ENCODE data around the gene RHOJ.
"Not testable (repeated sequence)": the region's sequence is repeated elsewhere in the genome, so short reads cannot be mapped to it uniquely, and the experiment has no call there.

The RHOJ gene

DNA sequence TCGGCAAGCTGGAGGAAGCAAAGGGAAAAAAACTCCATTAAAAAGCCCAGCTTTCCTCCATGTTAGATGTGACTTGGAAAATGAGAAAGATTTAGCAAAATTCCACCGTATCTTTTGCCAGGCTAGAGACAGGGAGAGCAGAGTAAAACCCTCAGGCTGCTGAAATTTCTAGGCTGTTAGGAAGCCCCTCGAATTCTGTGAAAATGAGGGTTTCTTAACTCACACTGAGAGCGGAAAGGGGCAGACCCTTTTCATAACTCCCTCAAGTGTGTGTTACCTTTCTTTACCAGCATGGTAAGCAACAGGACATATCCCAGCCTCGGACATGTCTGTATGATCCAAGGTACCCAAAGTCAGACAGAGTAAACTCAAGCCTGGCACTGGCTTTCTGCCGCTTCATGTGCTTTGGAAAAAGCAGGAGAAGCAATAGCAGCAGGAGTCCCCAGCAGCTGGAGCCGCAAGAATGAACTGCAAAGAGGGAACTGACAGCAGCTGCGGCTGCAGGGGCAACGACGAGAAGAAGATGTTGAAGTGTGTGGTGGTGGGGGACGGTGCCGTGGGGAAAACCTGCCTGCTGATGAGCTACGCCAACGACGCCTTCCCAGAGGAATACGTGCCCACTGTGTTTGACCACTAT lies at the start of gene RHOJ:
Gene RHOJ, plus strand, starts transcription at position 37 of the 637 bp plus-strand sequence. Its CDS starts 427 bp downstream, at position 464.
- ATAC-seq, result no peak

DNA sequence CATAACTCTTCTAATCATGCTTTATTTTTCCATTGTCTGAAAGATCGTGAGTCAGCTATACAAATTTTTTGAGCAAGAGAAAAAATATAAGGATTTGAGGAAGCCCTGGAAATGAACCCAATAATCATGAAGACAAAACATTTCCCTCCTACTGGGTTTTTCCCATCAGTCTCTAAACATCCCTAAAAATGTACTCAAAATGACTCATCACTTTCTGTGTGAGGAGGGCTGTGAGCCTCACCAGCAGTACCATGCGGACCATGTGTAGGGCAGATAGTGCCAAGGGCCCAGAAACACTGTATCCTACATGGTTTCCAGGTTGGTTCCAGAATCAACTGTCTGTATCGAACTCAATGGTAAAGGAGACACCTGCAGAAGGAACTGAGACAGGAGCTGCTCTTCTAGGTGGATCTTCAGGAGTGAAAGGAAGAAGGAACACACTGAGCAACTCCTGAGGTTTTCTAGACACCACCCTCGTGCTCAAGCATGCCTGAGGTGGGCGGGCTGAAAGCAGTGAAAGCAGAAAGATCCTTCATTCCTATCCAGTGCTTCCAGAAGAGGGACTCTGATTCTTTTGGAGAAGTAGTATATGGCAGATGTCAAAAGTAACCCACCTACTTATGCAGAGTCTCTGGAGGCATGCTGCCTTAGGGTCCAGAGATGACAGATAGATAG lies 48.6 kb upstream of the RHOJ start:
- ATAC-seq, result no peak

DNA sequence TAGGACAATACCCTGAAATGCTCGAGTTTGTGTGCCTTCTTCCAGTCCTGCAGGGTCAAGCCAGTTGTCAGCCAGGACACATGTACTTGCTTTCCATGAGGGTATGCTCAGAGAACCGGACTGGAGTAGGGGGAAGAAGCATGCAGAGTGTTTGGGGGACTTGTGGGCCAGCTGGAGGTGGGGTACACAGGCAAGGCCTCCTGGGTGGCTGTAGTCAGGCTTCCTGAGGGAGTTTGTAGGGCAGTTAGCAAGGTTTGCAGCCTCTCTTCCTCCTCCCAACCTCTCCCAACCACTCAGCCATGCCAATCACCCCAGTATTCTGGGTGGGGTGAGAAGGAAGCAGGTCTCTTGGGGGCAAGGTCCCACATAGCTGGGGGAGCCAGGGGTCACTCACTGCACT lies 47.0 kb upstream of the RHOJ start:
- no peak for ATAC-seq

DNA sequence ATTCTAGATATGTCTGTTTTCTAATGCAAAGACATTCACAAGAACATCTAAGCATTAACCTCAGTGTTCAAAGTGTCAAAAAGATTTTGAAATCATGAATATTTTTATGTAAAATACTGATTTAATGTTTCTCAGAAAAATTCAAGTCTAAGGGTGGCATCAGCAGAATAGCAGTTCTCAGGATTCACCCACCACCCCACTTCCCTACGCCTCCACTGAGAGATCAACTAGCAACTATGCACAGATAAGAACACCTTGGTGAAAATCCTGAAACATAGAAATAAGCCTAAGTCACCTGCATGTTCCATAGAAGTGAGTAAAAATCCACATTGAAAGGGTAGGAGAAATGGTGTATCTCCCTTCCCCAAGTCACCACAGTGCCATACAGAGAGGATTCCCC lies 40.9 kb upstream of the RHOJ start:
- no peak for ATAC-seq

DNA sequence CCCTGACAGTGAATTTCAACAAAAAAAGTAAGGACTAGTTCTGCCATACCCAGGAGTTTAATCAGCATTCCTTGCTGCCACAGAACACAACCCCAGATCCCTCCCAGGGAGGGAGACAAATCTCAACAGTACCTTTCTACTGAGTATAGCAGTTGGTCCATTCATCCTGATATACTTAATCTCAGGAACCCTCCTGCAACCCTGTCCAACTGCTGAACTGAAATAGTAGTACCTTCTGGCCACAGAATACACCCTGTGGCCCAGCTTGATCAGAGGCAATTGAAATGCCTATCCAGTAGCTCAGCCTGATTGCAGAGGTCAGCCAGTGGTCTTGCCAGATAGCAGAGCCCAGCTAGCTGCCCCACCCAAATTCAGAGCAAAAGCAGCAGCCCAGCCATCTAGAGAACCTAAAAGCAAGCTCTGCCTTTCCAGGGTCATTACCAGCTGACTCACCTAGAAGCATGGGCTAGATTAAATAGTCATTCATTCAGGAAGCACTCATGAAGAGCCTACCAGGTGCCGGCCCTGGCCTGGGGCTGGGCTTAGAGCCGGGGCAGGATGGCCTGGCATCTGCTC lies 40.0 kb upstream of the RHOJ start:
- ATAC-seq, result no peak

DNA sequence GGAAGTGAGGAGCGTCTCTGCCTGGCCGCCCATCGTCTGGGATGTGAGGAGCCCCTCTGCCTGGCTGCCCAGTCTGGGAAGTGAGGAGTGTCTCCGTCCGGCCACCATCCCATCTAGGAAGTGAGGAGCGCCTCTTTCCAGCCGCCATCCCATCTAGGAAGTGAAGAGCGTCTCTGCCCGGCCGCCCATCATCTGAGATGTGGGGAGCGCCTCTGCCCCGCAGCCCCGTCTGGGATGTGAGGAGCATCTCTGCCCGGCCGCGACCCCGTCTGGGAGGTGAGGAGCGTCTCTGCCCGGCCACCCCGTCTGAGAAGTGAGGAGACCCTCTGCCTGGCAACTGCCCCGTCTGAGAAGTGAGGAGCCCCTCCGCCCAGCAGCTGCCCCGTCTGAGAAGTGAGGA lies 39.0 kb upstream of the RHOJ start:
- ATAC-seq, result not testable (repeated sequence)

DNA sequence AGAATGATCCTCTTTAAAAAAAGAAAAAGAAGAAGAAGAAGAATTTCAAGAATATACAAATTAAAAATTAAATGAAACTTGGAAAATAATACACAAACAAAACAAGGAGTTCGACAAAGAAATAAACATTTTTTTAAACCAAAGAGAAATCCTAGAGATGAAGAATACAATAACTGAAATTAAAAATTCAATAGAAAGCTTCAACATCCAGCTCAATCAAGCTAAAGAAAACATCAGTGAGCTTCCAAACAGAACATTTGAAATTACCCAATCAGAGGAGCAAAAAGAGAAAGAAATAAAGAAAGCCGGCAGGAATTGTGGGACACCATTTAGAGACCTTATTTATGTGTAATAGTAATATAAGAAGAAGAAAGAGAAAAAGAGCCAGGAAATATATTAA lies 37.2 kb upstream of the RHOJ start:
- ATAC-seq, result no peak

DNA sequence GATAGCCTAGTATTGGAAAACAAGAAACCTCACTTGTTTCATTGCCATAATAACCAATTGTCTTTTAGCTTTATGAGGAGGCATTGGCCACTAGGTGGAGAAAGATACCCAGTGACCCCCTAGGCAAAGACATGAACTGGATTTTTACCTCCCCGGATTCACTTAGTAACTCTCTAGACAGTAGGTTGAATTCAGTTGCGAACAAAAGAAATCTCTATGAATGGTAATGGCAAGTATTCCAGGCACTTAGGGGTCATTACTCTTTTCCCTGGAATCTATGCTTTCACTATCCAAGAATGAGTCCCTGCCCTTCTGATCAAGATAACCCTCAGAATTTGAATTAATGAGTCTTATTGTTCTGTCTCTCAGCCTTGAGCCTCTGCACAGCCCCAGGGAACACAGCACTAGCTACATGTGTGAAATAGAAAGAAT lies 29.5 kb upstream of the RHOJ start:
- ATAC-seq, result no peak

DNA sequence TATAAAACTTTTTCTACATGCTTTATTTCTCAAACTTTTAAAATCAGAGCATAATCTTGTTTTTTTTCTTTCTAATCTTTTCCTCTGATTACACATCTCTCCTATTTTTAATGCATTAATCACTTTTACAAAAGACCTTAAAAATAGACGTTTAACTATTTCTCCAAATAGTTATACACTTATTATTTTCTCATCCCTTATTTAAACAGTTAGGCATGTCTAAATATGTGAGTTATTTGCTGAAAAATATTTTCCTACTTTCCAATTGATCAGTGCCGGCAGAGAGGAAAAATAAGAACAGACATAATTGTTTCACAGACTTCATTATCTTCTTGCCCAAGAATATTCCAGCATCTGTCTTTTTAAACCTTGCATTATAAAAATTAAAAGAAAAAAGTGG lies 28.7 kb upstream of the RHOJ start:
- ATAC-seq, result no peak

DNA sequence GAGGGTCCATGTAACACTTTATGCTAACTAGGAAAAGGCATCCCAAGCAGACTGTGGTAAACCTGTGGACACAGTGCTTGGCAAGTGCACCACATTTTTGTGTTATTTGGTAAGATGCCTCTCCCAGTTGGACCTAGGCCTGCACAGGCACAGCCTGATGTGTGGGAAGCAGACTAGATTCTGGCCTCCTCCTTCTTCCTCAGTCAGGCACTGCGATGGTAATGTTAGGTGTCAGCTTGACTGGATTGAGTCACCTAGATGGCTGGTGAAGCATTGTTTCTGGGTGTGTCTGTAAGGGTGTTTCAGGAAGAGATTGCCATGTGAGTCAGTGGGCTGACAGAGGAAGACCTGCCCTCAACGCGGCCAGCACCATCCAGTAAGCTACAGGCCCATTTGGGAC lies 25.3 kb upstream of the RHOJ start:
- no peak for ATAC-seq

DNA sequence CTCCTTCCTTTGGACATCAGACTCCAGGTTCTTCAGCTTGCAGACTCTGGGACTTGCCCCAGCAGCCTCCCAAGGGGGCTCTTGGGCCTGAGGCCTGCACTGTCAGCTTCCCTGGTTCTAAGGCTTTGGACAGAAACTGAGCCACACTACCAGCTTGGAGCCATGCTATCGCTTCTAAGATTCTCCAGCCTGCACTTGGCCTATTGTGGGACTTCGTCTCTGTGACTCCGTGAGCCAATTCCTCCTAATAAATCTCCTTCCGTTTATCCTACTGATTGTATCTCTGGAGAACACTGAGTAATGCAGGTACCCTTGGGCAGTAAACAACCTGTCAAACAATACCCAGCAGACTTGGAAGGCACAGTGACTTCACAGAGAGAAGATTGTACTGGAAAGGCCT lies 24.9 kb upstream of the RHOJ start:
- ATAC-seq, result no peak

DNA sequence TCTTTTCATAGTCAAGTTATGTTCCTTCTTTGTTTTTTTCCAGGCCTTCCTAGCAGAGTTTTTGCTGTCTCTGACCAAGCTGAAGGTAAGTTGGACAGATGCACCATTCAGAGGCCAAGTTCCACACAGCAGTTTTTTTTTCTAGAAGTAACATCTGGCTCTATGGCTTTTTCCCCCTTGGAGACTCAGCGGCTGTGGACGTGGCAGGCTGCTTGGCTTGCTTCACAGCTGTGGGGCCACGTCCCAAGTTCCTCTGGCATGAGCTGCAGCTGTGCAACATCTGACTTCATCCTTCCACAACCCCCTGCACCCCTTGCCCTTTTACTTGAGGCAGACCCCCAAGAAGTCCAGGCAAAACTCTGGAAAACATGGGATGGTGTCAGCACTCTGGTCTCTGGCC lies 24.2 kb upstream of the RHOJ start:
- no peak for ATAC-seq

DNA sequence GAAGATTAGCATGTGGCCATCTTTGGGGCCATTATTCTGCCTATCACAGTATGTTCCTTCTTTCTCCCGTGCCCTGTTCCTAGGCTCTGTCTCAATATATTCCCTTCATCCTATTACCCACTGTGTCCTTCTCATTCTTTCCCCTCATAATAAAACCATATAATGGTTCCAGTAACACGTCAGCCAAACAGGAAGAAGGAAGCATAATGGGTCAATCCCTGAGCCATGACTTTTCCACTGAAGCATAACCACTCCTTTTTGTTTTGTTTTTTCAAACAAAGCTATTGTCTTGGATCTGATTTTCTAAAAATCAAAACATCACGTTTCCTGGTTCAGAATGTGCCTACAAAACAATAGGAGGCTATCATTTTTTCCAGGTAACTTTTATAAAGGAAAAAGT lies 21.3 kb upstream of the RHOJ start:
- ATAC-seq, result no peak

DNA sequence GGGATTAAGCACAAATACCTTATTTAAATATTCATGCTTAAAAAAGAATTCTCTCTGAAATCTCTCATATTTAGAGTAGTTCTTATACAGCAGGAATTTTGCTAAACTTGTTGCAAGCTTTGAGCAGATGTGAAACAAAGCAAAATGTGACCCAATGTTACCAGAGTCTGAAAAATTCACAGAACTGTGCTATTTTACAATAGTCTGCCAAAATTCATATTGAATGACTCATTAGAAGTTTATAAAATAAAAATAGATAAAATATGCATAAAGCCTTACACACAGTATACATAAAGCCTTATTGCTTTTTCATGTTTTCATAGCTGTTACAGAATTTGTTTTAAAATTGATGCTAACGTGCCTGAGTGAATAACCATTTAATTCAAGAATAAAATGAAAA lies 17.8 kb upstream of the RHOJ start:
- no peak for ATAC-seq

DNA sequence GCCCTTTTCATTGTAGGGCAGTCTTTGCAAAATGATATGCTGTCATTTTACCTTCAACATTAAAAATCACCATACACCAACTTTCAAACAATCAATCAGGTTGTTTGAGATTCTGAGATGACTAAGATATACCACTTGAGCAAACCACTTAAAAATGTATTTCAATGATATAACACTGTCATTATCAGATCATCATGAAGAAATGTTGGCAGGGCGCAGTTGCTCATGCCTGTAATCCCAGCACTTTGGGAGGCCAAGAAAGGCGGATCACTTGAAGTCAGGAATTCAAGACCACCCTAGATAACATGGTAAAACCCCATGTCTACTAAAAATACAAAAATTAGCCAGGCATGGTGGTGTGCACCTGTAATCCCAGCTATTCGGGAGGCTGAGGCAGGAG lies 13.0 kb upstream of the RHOJ start:
- no peak for ATAC-seq

DNA sequence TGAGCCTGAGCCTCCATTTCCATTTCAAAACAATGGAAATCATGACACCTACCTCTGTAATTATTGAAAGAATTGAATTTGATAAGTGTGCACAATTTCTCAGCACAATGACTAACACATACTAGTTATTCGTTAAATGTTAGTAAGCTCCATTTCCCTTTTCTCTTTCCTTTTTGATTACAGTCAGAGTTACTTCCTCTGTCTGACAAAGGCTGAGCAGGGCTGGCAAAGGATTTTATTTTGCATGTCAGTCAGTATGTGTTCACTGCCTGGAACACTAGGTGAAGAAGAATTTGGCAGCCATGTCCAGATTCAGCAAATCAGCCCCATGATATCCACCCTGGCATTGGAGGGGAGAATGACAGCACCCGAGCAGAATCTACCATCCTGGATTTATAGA lies 12.2 kb upstream of the RHOJ start:
- ATAC-seq, result no peak

DNA sequence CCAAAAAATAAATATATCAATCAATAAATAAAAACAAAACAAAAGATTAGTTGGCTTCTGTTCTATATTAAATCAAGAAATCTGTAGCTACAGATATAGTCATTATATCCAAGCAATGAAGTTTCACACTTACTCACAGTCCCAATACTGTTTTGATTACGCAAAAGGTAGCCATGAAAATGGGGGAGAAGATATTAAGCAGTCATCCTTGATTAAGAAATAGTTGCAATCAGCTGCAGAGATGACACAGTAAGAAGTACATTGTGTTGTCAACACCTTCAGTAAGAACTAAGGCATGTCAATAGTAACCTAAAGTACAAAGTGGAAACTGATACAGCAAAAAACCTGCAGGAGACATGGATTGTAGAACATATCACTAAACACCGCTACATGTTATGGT lies 11.0 kb upstream of the RHOJ start:
- no peak for ATAC-seq

DNA sequence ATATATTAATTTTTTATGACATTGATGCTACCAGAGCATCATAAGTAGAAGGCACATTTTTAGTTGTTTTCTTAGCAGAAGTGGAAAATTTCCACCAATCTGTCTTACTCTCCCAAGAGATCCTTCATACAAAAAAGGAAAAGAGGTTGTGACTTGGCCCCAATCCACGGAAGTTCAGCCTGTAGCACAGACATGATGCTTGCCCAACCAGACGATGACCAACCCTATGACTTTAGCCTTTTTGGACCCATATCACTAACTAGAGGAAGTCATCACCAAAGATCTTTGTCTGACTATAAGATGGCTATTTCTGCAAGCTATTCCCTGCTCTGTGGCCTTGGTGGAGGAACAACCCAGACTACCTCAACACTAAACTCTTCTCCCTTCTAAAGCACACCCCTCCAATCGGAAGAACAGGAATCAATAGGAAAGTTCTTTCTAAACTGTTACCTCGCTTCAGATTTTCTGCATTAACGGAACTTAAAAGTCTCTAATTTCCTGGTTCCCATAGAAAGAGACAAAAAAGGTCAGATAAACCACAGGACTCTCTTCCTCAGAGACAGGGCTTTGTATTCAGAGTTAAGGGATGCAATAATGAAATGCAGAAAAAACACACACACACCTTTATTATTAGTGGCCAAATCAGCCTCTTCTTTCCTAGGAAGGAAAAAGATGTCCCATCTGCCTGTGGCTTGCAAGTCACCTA lies 4.1 kb upstream of the RHOJ start:
- ATAC-seq, result no peak

DNA sequence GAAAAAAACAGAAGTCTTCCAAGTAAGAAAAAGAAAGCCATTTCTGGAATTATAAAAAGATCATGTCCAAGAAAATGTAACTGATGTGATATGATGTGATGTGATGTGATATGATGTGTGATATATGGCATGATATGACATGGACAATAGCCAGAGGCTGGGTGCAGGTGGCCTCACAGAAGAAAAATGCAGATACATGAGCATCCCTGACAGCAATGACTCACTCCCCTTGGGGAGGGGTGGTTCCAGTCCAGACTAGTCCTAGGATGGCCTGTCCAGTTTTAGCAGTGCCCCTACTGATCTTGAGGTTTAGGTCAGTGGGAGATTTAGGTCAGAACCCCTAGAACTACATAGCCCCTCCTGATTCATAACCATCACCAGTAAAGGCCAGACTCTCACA lies 3.5 kb upstream of the RHOJ start:
- ATAC-seq, result no peak

DNA sequence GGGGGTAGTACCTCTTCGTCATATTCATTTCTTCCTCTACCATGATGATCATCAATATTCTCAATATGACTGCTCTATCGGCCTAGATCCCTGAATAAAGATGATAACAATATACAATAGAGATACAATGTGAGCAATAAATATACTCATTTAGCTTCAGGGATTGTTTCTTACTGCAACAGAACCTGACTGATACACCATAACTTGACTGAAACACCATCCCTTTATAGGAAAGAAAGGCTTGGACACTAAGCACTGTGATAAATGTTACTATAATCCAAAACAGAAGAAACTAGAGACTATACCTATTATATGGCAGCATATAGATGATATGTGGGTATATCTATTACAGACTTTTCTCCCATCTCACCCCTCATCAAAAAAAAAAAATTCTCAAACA lies 1.2 kb upstream of the RHOJ start:
- ATAC-seq, result no peak

DNA sequence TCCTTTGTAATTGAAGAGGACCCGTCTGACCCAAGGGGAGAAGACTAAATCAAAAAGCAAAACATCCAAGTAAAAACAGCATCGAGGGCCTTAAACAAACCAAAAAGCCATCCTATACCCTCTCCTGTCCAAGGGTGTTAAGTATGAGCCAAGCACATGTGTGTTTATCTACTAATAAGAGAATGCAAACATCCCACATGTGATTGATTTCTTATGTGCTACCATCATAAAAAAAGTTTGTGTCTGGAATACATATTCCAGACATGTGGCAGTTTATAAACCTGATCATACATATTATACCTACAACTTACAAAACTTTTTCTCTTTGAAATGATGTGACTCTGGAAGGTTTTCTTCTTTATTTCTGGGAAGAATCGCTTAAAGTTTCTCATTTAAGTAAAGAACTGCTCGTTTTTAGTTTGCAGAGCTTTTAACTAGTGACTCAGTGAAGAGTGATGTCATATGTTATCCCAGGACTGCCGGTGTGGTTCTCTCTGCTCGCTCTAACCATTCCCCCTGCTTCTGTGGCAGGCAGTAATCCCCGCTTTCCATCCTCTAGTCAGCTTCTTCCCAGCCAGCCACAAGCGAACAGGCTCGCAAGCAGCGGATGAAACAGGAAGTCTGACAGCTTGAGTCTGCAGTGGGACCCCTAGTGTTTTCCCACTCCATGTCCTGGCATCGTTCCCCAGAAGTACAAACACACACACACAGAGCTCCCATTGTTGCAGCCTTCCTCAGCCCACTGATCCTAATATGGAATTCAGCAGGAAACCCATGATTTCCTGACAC lies 431 bp upstream of the RHOJ start:
- no peak for ATAC-seq

DNA sequence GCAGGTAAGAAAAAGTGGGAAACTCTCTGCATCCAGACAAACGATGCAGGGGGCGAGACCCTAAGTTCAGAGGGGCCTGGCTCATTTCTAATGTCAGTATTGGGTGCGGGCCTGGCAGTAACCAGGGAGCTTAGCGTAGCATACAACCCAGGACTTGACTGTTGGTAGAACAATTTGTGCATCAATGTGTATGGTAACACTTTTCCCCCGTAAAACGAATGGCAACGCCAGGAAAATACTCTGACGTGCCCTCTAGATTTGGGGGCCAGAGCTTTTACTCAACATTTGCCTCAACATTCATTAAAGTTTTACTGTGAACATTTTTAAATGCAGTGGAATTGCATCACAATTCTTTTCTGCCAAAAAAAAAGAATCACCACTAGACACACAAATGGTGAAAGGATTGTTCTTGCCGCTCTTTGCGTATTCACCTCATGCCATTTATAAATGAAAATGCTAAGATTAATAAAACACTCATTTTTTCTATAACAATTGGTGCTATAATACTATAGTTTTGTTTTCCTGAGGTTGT lies 867 bp downstream of the RHOJ start:
- ATAC-seq, result no peak

DNA sequence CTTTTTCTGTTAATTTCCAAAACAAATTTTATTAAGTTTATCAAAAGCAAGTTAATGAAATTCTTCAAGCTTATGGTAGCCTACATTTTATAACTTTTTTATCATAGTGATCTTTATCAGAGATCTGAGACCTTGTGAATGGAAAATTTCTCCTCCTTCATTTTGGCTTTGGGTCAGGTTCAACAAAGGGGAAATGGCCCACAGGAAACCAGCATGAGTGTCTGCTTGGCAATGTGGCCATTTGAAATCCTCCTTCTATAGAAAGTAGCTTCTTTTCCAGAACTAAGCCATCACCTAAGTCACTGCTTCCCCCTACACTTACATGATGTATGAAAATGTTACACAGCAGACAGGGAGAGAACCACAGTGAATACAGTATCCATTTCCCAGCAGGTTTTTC lies 1.6 kb downstream of the RHOJ start:
- ATAC-seq, result no peak

All from activated CD4-positive, CD25-positive, alpha-beta regulatory T cell treated with anti-CD3 and anti-CD28 coated beads, Interleukin-2, amount 50 U/mL, for 24 hours (primary cell).